ENCODE measurements around the gene CRELD2. TPM values are rescaled to one million over a fixed set of nuclear protein-coding genes. Genes with fewer than 3 reads are reported as not detected.

The CRELD2 gene
- total RNA-seq, 1 donor from 2014 or later: 42.7 TPM

- intact Hi-C loops (cut with DNase I): loop anchor here (10.0 kb wide), 1 partner anchor 114 kb away; no protein-coding TSS in a partner anchor
- ATAC-seq: no peak
- TF ChIP-seq, protein P1, sequence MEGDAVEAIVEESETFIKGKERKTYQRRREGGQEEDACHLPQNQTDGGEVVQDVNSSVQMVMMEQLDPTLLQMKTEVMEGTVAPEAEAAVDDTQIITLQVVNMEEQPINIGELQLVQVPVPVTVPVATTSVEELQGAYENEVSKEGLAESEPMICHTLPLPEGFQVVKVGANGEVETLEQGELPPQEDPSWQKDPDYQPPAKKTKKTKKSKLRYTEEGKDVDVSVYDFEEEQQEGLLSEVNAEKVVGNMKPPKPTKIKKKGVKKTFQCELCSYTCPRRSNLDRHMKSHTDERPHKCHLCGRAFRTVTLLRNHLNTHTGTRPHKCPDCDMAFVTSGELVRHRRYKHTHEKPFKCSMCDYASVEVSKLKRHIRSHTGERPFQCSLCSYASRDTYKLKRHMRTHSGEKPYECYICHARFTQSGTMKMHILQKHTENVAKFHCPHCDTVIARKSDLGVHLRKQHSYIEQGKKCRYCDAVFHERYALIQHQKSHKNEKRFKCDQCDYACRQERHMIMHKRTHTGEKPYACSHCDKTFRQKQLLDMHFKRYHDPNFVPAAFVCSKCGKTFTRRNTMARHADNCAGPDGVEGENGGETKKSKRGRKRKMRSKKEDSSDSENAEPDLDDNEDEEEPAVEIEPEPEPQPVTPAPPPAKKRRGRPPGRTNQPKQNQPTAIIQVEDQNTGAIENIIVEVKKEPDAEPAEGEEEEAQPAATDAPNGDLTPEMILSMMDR (IDR thresholded peaks at IDR 0.05): no peak
- no peaks in the 10 kb centered on the region for H3K27me3 ChIP-seq (ENCODE audit: low read depth)
- peaks cover 26% of the 10 kb centered on the region for H3K36me3 ChIP-seq
- no peak overlapping the region for H3K27ac ChIP-seq
- no peaks in the 10 kb centered on the region for H3K9me3 ChIP-seq
- H3K4me1 ChIP-seq: peaks cover 23% of the 10 kb centered on the region
- H3K4me3 ChIP-seq: no peak overlapping the region
- DNase-seq: peak; percentile 46
Observed at GRCh38 chr22:49920859-49921258, 2.4 kb downstream of the CRELD2 start.

DNA sequence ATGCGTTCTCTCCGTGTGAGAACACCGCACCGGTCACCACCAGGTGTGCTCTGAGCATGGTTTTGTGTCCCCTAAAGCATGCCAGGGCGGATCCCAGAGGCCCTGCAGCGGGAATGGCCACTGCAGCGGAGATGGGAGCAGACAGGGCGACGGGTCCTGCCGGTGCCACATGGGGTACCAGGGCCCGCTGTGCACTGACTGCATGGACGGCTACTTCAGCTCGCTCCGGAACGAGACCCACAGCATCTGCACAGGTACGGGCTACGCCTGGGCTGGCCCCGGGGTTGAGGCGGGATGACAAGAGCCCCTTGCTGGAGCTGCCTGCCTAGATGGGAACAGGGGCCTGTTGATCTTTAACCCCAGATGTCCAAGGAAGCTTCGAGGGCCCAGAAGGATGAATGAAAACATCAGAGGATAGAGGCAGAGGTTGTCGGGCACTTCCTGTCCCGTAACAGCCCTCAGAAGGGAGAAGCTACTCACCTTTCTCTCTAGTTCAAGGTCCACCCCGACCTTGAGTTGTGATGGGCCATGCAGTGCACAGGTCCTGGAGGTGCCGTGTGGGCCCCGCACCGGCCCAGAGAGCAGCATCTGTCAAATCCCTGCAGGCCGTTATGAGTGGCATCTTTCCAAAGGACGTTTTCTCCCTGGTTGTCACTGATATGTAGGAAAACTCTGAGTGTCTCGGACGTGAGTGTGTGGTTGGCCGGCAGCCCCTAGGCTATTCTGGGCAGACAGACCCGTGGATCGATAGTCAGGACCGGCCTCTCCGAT, 3.3 kb downstream of the CRELD2 start:
- ATAC-seq: no peak
- Histone ChIP-seq H3K9me3 (no peaks in the 10 kb centered on the region), H3K27me3 (ENCODE audit: low read depth) (no peaks in the 10 kb centered on the region), H3K4me3 (no peak overlapping the region), H3K36me3 (peaks cover 26% of the 10 kb centered on the region), H3K4me1 (peaks cover 21% of the 10 kb centered on the region), H3K27ac (no peak overlapping the region)
- TF ChIP-seq, protein P1 (IDR thresholded peaks at IDR 0.05): no peak
- peak; percentile 41 for DNase-seq
- intact Hi-C loops (cut with DNase I): loop anchor here (10.0 kb wide), 1 partner anchor 113 kb away; no protein-coding TSS in a partner anchor

DNA sequence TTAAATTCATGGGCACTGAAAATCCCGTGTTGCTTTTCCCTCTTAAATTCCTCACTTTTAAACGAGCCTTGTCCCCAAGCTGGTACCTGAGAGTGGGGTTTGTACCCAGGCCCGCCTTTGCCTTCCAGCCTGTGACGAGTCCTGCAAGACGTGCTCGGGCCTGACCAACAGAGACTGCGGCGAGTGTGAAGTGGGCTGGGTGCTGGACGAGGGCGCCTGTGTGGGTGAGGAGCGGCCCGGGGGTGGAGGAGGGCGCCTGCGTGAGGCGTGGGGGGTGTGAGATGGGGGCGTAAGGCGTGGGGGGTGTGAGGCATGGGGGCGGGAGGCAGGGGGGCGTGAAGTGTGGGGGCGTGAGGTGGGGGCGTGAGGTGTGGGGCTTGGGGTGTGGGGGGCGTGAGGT, 4.0 kb downstream of the CRELD2 start:
- DNase-seq: peak; percentile 43
- TF ChIP-seq, protein P1 (IDR thresholded peaks at IDR 0.05): no peak

GRCh38 chr22:49922926-49923325, 4.5 kb downstream of the CRELD2 start:
- Histone ChIP-seq H3K4me3 (no peak overlapping the region), H3K27me3 (ENCODE audit: low read depth) (no peaks in the 10 kb centered on the region), H3K27ac (no peak overlapping the region), H3K9me3 (no peaks in the 10 kb centered on the region), H3K4me1 (peaks cover 11% of the 10 kb centered on the region), H3K36me3 (peaks cover 26% of the 10 kb centered on the region)
- no peak for ATAC-seq
- TF ChIP-seq, protein P1 (IDR thresholded peaks at IDR 0.05): no peak
- peak; percentile 43 for DNase-seq
- intact Hi-C loops (cut with DNase I): loop anchor here (10.0 kb wide), 1 partner anchor 112 kb away; no protein-coding TSS in a partner anchor

More for the DNA sequence above, 4.0 kb downstream of the CRELD2 start:
- Histone ChIP-seq H3K9me3 (no peaks in the 10 kb centered on the region), H3K27me3 (ENCODE audit: low read depth) (no peaks in the 10 kb centered on the region), H3K4me3 (no peak overlapping the region), H3K27ac (no peak overlapping the region), H3K36me3 (peaks cover 26% of the 10 kb centered on the region), H3K4me1 (peaks cover 13% of the 10 kb centered on the region)
- intact Hi-C loops (cut with DNase I): loop anchor here (10.0 kb wide), 1 partner anchor 112 kb away; no protein-coding TSS in a partner anchor
- ATAC-seq: no peak

- ATAC-seq (no peak), DNase-seq (no peak)
- peaks cover 26% of the 10 kb centered on the region for H3K36me3 ChIP-seq
- peaks cover 11% of the 10 kb centered on the region for H3K4me1 ChIP-seq
- H3K27me3 ChIP-seq (ENCODE audit: low read depth): no peaks in the 10 kb centered on the region
- intact Hi-C loops (cut with DNase I): loop anchor here (10.0 kb wide), 1 partner anchor 111 kb away; no protein-coding TSS in a partner anchor
- no peak overlapping the region for H3K4me3 ChIP-seq
- H3K9me3 ChIP-seq: no peaks in the 10 kb centered on the region
- TF ChIP-seq, protein P1 (IDR thresholded peaks at IDR 0.05): no peak
- H3K27ac ChIP-seq: no peak overlapping the region
Observed at GRCh38 chr22:49923445-49923844, 5.0 kb downstream of the CRELD2 start.

Data from lower lobe of right lung (tissue), 2 donors.